DND-41 (cell line): ENCODE measurements around the gene MICAL3.

ENCODE experiments used
- ATAC-seq: fragments of 200-7000 bp; cut with Tn5 transposase; 3 replicates; pipeline ENCODE4 v1.9.1; 2021; ENCODE audit warnings: low read depth; ENCODE audit not compliant: insufficient read depth
- DNase-seq: peaks from one replicate; pipeline ENCODE4 v3.0.0-alpha.2; 2020
- H2AFZ ChIP-seq: 2 replicates; pipeline ENCODE4 v1.6.0; 2012; ENCODE audit warnings: low read depth, low read length
- H3K27ac ChIP-seq: 2 replicates; pipeline ENCODE4 v1.5.1; 2012; ENCODE audit warnings: low read length, inconsistent platforms
- H3K27me3 ChIP-seq: fragments of 200-600 bp; sonication (generic); 2 replicates; pipeline ENCODE4 v1.6.0; 2012; ENCODE audit warnings: low read length, mild to moderate bottlenecking, inconsistent platforms; ENCODE audit not compliant: insufficient read depth, poor library complexity
- H3K36me3 ChIP-seq: 2 replicates; pipeline ENCODE4 v1.5.1; 2012; ENCODE audit warnings: low read length, inconsistent platforms; ENCODE audit not compliant: insufficient read depth
- H3K4me1 ChIP-seq: 2 replicates; pipeline ENCODE4 v1.5.1; 2012; ENCODE audit warnings: mild to moderate bottlenecking, low read length; ENCODE audit not compliant: insufficient read depth
- H3K4me2 ChIP-seq: 2 replicates; pipeline ENCODE4 v1.6.0; 2012; ENCODE audit warnings: mild to moderate bottlenecking, moderate library complexity, low read length, inconsistent platforms; ENCODE audit not compliant: insufficient read depth
- H3K4me3 ChIP-seq, 2 experiments: fragments of 200-600 bp in 1 of 2; shearing (Covaris generic) in 1 of 2; 2 replicates each; pipeline ENCODE4 v1.5.1; 2012 to 2016; ENCODE audit warnings: inconsistent platforms in 2 of 2, low read length in 2 of 2, mild to moderate bottlenecking in 2 of 2, low read depth in 1 of 2, moderate library complexity in 1 of 2
- H3K79me2 ChIP-seq: 2 replicates; pipeline ENCODE4 v1.6.0; 2012; ENCODE audit warnings: low read length, inconsistent platforms; ENCODE audit not compliant: insufficient read depth
- H3K9ac ChIP-seq: 2 replicates; pipeline ENCODE4 v1.6.0; 2012; ENCODE audit warnings: low read depth, mild to moderate bottlenecking, inconsistent platforms, low read length, moderate library complexity
- H3K9me3 ChIP-seq: 2 replicates; pipeline ENCODE4 v1.5.1; 2012; ENCODE audit warnings: low read length, moderate library complexity, mild to moderate bottlenecking, inconsistent platforms; ENCODE audit not compliant: insufficient read depth, severe bottlenecking
- H4K20me1 ChIP-seq: 2 replicates; pipeline ENCODE4 v1.6.0; 2012; ENCODE audit warnings: low read length; ENCODE audit not compliant: insufficient read depth
- CTCF ChIP-seq: IDR thresholded peaks from 2 replicates; pipeline ENCODE4 v1.5.1; 2012; ENCODE audit warnings: borderline replicate concordance, low read length, moderate library complexity, mild to moderate bottlenecking; ENCODE audit not compliant: poor library complexity, severe bottlenecking; ENCODE audit errors: extremely low read depth
- EZH2 ChIP-seq: IDR thresholded peaks from 3 replicates; pipeline ENCODE4 v1.6.1; 2012; ENCODE audit warnings: borderline replicate concordance, low read depth, mild to moderate bottlenecking, moderate library complexity, low read length, inconsistent platforms; ENCODE audit not compliant: severe bottlenecking

Gene MICAL3

DNA sequence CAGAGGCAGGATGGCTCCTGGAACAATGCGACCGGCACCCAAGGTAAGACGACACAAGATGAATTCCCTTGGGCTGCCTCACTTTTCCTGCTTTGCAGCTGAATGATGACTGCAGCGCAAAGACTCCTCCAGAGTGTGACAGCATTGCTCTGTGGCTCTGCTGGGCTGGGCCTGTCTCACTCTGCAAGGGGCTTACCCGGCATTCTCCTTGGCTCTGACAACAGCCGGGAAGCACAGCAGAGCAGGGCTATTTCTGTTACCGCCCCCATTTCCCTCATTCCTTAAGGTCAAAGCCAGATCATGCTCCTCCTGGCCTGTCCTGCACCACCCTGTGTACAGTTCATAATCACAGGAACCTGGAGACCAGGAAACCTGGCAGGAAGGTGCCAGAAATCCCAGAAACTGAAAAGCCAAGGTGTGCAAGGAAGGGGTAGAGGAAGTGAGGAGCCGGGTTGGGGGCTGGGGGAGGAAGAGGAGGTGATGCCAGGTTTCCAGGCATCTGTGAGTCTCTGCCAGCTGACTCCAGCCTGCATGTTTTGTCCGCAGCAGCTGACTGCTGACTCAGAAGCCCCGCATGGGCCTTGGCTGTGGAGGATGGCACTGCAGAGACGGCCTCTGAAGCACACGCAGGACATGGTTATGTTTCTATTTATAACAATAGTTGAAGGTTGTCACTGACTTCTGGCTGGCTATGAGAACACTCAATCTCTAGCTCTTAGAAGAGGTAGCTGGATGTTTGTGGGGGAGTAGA, 113.6 kb downstream of the MICAL3 start:
- H2AFZ ChIP-seq: no peak overlapping the region
- H3K4me3 ChIP-seq: no peak overlapping the region
- H3K9ac ChIP-seq: no peak overlapping the region
- DNase-seq (no peak), ATAC-seq (no peak)
- H3K36me3 ChIP-seq: peaks cover 17% of the 10 kb centered on the region
- H3K27me3 ChIP-seq: no peaks in the 10 kb centered on the region
- no peak overlapping the region for H3K4me2 ChIP-seq
- H4K20me1 ChIP-seq: peaks cover 53% of the 10 kb centered on the region
- no peak overlapping the region for H3K27ac ChIP-seq
- peak; percentile 23 for TF ChIP-seq CTCF
- no peak for TF ChIP-seq EZH2
- H3K79me2 ChIP-seq: peaks cover 33% of the 10 kb centered on the region; the same call in 1 of the 2 replicates
- no peaks in the 10 kb centered on the region for H3K4me1 ChIP-seq
- H3K9me3 ChIP-seq: no peaks in the 10 kb centered on the region

GRCh38 chr22:17907748-17908051, 116.7 kb downstream of the MICAL3 start:
- H3K9ac ChIP-seq: no peak overlapping the region
- H3K27me3 ChIP-seq: no peaks in the 10 kb centered on the region
- no peak overlapping the region for H3K4me3 ChIP-seq
- H4K20me1 ChIP-seq: peaks cover 41% of the 10 kb centered on the region; the same call in 1 of the 2 replicates
- TF ChIP-seq EZH2: no peak
- TF ChIP-seq CTCF: no peak
- no peak overlapping the region for H2AFZ ChIP-seq
- DNase-seq (no peak), ATAC-seq (no peak)
- H3K4me1 ChIP-seq: no peaks in the 10 kb centered on the region
- H3K27ac ChIP-seq: no peak overlapping the region
- no peak overlapping the region for H3K4me2 ChIP-seq
- peaks cover 20% of the 10 kb centered on the region; the same call in 1 of the 2 replicates for H3K79me2 ChIP-seq
- peaks cover 37% of the 10 kb centered on the region for H3K36me3 ChIP-seq
- no peaks in the 10 kb centered on the region for H3K9me3 ChIP-seq

DNA sequence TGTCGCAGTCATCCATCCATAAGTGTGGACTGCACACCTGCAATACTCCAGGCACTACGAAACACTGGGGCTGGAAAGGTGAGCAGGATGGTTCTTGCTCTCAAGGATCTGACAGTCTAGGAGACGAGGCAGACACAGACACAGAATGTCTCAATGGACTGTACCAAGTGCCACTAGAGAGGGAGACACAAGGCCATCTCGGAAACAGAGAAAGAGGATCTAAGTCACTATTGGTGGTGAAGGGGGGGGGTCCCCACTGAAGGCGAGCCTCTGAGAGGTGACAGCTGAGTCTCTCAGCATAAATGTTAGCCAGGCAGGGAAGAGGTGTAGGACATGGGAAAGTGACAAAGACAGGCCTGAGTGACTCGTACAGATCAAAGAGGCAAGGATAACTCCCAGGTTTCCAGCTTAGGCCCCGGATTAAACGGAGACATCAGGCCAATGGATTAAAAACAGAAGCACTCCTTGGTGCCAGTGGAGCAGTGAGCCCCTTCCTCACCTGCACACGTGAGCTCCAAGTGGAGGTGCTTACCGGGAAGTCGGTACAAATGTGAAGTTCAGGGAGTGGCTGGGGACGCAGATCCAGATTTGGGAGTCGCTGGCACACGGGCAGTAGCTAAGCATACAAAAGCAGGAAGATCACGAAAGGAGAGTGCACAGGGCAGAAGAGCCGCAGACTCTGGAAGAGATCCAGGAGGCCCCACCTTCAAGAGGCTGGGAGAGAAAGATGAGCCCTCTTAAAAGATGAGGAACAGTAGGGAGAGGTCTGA, 117.2 kb downstream of the MICAL3 start:
- no peak for DNase-seq
- H3K79me2 ChIP-seq: peaks cover 17% of the 10 kb centered on the region; the same call in 1 of the 2 replicates
- TF ChIP-seq CTCF: no peak
- no peak for TF ChIP-seq EZH2
- H3K27me3 ChIP-seq: no peaks in the 10 kb centered on the region
- peaks cover 41% of the 10 kb centered on the region for H3K36me3 ChIP-seq
- no peak overlapping the region for H3K4me3 ChIP-seq
- no peaks in the 10 kb centered on the region for H3K9me3 ChIP-seq
- no peak overlapping the region for H3K27ac ChIP-seq
- no peaks in the 10 kb centered on the region for H3K4me1 ChIP-seq
- peaks cover 40% of the 10 kb centered on the region; the same call in 1 of the 2 replicates for H4K20me1 ChIP-seq
- no peak overlapping the region for H2AFZ ChIP-seq
- ATAC-seq: no peak
- H3K9ac ChIP-seq: no peak overlapping the region
- H3K4me2 ChIP-seq: no peak overlapping the region
